Hematopoietic multipotent progenitor cell treated with erythropoietin and hydrocortisone succinate and interleukin-3 and kit ligand, for 15 days (in vitro differentiated cells): ENCODE results near the gene RYR3.

ENCODE experiments used
- DNase-seq: peaks from one replicate; pipeline ENCODE4 v3.0.0-alpha.2; 2015; ENCODE audit warnings: low spot score

The RYR3 gene

GRCh38 chr15:33834892-33835743 is 524.4 kb downstream of the RYR3 start:
- no peak for DNase-seq

DNA sequence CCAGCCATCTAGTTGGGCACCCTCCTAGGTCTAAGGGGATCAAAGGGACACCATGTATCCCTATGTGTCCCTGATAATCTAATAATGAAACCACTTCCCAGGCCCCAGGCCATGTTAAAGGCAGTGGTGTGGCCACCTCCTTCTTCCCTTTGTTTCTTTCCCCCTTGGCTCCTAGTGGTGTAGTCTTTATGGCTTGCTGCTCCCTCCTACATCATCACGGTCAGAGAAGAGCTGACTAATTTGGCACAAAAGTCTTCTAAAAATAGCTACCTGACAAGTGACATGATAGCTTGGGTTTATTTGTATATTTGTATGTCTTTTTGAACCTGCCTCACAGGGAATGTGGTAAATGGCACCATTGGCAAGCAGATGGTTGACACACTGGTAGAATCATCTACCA is 526.5 kb downstream of the RYR3 start:
- no peak for DNase-seq

GRCh38 chr15:33839540-33839939 is 528.8 kb downstream of the RYR3 start:
- DNase-seq = no peak

- DNase-seq = no peak
Observed at GRCh38 chr15:33840615-33841014, 529.8 kb downstream of the RYR3 start.

- DNase-seq = no peak
Observed at GRCh38 chr15:33844186-33844585, 533.4 kb downstream of the RYR3 start.

DNA sequence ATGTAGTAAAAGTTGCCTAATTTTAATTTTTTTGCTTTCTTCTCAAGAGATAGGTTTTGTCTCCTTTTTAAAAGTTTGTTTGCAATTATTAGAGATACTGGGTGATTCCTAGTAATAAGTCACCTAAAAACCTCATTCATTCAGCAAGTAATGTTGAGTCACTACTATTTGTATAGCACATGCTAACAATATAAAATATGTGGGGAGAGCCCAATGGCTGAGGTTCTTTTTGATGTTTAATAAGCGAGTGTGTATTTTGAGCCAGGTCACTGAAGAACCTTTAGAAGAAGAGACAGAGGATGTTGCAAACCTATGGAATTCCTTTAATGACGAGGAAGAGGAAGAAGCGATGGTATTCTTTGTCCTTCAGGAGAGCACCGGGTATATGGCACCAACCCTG is 533.8 kb downstream of the RYR3 start:
- DNase-seq = no peak

DNA sequence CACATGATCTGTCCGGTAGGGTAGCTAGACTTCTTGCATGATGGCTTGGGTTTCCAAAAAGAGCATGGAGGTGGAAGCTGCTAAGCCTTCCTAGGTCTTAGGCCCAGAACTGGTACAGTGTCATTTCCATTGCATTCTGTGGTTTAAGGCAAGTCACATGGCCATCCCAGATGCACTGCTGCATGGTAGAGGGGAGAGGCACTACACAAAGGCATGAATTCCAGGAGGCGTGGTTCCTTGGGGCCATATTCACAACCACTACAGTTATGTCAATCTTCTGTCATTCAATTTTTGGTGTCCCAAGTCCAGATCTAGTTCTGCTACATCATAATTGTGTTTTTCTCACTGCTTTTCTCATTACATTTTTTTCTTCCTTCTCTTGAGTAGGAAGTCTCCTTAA is 535.4 kb downstream of the RYR3 start:
- no peak for DNase-seq

- no peak for DNase-seq
Observed at GRCh38 chr15:33846862-33847261, 536.1 kb downstream of the RYR3 start.

- no peak for DNase-seq
Observed at GRCh38 chr15:33848011-33848410, 537.2 kb downstream of the RYR3 start.

DNA sequence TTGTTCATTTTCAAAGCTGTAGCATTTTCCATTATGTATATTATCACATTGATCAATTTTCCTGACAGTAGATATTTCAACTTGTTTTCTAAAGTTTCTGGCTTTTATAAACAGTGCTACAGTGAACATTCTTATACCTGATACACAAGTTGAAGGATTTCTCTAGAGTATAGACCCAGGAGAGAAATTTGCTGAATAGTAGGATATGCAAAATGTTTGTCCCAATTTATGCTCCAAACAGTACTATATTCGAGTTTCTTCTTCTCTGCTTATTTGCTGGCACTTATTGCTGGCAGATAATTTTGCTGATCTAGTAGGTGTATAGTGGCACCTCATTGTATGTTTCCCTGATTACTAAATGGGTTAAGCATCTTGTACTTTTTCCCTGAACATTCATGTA is 540.3 kb downstream of the RYR3 start:
- no peak for DNase-seq

DNA sequence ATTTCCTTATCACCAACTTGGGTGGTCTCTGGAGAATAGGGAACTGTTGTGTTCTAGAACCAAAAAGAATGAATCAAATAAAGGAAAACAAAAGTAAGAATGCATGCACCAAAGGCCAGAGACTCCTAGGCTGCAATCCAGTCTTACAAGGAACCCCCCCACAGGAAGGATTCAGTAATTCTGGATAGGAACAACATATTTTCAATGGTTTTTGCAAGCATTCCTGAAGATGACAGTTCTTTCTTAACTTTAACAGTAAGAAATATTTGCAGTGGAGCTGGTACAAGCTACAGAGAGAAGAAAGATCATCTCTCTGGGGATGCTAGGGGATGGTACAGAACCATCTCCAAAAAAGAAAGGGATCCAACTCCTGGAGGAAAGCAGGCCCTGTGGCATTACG is 541.3 kb downstream of the RYR3 start:
- no peak for DNase-seq

GRCh38 chr15:33852570-33852969 is 541.8 kb downstream of the RYR3 start:
- no peak for DNase-seq

- no peak for DNase-seq
Observed at GRCh38 chr15:33857726-33858125, 547.0 kb downstream of the RYR3 start.

DNA sequence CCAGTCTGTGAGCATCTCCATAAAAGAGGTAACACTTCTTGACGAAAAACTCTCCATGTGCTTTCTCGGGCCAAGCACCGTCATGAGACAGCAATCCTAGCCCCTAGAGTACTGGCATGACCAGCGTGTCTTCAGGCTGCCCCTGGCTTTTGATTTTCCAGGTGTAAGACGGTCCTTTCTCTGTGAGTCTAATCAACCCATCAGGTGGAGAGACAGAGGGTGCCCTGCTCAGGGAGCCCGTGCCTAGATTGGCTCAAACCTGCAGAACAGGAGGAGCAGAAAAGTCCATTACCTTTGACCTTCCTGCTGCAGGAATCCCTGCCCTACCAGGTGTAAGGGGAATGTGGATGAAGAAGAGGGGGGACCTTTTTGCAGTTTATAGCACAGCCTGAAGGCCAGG is 548.1 kb downstream of the RYR3 start:
- no peak for DNase-seq

- DNase-seq = no peak
Observed at GRCh38 chr15:33859992-33860545, 549.3 kb downstream of the RYR3 start.

DNA sequence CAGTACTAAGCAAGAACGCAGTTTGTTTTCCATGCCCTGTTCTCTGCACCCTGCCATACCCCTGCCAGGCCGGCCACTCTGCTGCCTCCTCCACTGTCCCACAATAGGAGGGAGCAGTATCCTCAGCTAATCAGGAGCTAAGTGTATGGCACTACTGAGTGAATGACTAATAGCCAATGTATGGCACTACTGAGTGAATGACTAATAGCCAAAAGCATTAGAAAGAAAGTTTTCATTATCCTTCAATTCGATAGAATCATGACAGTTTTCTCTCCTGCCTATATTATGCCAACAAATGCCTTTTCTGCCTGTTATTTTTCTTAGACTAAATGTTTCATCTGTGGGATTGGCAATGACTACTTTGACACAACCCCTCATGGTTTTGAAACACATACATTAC is 550.0 kb downstream of the RYR3 start:
- no peak for DNase-seq

- DNase-seq = no peak
Observed at GRCh38 chr15:33864360-33865075, 553.8 kb downstream of the RYR3 start.

DNA sequence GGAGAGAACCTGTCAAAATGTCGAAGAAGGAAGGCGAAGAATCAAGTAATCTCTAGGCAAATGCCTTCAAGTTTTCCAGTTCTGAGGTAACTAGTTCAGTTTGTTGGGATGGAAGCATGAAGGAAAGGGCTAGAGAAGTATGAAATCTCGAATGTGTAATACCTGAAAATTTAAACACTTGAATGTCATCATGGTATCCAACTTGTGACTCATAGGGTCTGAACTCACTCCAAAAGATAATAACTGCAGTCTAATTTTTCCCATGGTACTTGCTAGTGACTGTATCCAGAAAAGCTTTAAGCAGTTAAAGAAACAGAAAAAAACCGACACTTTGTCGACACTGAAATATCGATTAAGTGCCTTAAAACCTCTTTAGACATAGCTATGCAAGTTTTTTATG is 554.6 kb downstream of the RYR3 start:
- no peak for DNase-seq

DNA sequence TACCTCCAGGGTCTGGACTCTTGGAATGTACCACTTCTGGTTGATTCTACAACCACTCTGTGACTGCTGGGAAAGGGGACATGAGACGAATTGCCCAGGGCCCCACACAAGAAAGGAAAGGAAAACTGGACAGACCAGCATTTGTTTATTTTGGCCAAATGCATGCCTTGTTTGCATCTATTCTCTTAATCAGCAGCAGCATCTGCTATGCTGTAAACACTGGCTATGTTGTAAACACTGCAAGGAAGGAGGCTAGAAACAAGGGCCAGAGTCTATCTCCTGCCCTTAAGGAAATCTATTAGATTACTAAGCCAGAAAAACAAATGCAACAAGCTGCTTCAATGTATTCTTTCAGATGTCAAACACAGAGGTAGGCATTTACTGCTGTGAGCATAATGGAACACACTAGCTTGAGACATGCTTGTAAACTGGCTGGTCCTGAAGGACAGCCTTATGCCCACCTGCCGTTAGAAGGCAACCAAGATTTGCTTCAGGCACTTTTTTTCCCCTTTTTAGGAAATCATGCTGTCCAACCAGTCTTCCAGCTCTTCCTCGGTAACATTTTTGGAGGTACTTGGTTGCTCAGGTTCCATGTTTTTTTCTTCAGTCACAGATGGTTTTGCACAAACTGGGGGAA is 555.5 kb downstream of the RYR3 start:
- no peak for DNase-seq

GRCh38 chr15:33871980-33872379 is 561.2 kb downstream of the RYR3 start:
- no peak for DNase-seq

DNA sequence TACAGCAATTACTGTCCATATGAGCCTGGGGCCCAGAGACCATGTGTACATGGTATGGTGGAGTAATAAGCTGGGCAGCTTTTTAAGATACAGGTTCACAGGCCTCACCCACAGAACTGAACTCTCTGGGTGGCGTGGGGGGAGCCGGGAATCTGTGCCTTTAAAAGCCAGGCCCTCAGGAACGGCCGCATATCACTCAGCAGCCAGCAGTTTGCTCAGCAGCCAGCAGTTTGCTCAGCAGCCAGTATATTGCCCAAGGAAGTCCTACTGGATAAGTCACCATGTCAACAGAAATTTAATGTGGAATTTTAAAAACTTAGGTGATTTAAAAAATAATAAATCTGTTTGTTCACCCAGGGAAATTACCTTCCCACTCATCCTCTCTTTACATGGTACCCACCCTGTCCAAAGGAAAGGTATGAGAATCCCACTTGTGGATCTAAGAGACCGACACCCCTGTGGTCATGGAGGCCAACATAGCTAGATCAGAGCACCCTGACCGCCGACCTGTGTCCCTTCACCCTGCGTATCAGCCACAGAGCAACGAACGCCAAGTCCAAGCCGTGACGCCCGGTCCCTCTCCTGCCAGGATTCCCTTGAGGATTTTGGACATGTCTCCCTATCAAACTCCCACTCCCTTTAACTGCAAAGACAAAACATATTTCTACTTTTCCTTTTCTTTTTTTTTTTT is 561.8 kb downstream of the RYR3 start:
- no peak for DNase-seq

GRCh38 chr15:33874156-33874555 is 563.4 kb downstream of the RYR3 start:
- no peak for DNase-seq
